ENCODE measurements around the gene SLC29A1. TPM values are rescaled to one million over a fixed set of nuclear protein-coding genes. Genes with fewer than 3 reads are reported as not detected.

SLC29A1 gene
- total RNA-seq, 1 donor from 2014 or later: 159 TPM

DNA sequence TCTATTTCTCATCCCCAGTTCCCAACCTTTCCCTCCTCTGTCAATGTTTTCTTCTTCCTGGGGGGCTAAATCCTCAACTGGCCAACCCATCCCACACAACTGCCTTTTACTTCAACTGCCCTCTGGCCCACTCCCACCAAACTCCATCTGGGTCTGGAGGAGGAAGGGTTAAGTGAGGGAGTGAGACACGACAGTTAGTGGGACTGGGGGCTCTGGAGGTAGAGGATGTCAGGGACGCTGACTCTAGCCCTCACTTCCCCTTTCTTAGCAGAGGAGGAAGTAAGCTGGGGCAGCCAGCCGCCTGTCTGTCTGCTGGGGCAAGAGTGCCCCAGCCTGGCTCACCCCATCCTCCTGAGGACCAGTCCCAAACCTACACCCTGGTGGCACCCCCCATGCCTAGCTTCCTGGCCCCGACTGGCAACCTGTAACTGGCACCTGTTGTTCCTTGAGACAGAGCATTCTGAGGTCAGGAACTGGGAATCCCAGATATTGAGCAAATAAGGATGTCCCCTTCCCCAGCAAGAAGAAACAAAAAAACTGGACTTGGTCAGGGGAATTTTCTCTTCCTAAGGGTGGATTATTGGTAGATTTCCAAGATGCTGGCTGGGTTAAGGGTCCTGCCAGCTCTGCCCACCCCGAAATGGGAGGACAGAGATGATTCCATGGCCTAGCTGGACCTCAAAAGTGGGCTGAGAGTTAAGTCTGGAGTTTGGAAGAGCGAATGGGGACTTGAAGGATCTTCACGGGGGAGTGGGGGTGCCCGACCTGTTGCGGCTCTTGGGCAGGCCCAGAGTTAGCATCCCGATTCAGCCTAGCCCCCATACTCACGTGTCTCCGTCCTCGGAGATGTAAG is 41.0 kb downstream of the SLC29A1 start:
- no peak for DNase-seq (ENCODE audit: low read depth)

DNA sequence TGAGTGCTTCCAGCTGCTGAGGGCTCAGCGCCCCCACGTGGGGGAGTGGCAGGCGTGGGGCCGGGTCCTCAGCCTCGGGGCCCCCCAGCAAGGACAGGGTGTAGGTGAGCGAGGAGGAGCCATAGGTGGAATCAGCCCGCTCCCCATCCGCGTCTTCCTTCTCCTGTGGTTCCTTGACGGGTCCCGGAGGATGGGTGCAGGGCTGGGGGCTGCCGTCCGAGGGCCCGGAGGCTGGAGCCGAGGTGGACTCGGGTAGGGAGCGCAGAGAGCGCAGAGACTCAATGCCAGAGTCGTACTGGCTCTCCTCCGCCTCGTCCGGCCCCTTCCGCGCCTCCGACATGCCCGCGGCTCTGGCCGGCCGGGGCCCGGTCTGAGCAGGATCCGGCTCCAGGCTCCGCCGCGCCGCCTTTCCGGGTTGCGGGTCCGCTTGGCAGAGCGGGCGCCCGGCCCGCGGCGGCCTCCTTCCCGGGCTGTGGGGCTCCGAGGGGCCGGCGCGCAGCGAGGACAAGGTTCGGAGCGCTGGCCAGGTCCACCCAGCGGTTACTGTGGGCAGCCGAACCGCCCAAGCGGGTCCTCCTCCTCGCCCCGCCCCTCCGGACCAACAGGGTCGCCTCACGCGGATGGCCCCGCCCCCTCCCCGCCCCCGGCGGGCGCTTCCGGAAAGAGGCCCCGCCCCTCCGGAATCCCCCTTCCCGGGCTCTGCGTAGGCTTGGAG is 41.8 kb downstream of the SLC29A1 start, which contains the start of gene NFKBIE:
Gene NFKBIE (minus strand): TSS at position 545 of the 715 bp plus-strand sequence. CDS start 205 bp downstream, at position 340.
- DNase-seq (ENCODE audit: low read depth): peak; percentile 90

DNA sequence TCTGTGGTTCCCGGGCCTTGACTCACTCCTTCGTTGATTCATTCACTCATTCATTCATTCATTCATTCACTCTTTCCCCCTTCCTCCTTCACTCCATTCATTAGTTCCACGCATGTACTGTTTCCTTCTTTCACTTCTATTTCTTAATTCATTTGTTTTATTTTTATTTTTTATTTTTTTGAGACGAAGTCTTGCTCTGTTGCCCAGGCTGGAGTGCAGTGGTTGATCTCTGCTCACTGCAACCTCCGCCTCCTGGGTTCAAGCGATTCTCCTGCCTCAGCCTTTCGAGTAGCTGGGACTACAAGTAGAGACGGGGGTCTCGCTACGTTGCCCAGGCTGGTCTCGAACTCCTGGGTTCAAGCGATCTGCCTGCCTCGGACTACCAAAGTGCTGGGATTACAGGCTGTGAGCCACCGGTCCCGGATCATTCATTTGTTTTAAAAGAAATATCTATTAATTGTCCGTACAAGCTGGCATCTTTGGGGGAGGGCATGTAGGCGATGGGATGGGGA is 42.4 kb downstream of the SLC29A1 start:
- DNase-seq (ENCODE audit: low read depth): no peak

GRCh38 chr6:44266347-44266746 is 43.0 kb downstream of the SLC29A1 start:
- no peak for DNase-seq (ENCODE audit: low read depth)

GRCh38 chr6:44267252-44267651 is 43.9 kb downstream of the SLC29A1 start:
- DNase-seq (ENCODE audit: low read depth): no peak

DNA sequence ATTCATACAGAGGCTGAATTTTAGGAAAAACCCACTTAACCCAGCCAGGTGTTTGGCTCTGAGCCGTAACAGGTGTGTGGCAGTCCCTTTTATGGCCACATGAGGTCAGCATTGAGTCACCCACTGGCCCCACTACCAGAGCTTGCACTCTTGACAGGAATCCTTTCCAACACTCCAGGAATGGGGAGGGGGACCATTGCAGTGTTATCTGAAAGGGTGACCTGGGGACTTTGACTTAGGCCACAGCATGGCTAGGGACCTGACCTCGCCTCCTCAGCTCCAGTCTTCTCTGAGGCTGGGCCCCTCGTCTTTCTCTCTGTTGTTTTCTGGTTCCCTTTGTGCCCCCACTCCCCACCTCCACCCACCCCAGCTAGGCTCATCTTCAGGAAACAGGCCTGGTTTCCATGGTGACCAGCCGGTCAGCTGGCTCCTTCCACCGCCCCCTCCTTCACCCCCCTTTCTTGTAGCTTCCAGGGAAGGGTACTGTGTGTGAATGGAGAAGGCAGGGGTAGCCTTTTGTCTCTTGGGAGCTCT is 44.8 kb downstream of the SLC29A1 start:
- DNase-seq (ENCODE audit: low read depth): peak; percentile 61

DNA sequence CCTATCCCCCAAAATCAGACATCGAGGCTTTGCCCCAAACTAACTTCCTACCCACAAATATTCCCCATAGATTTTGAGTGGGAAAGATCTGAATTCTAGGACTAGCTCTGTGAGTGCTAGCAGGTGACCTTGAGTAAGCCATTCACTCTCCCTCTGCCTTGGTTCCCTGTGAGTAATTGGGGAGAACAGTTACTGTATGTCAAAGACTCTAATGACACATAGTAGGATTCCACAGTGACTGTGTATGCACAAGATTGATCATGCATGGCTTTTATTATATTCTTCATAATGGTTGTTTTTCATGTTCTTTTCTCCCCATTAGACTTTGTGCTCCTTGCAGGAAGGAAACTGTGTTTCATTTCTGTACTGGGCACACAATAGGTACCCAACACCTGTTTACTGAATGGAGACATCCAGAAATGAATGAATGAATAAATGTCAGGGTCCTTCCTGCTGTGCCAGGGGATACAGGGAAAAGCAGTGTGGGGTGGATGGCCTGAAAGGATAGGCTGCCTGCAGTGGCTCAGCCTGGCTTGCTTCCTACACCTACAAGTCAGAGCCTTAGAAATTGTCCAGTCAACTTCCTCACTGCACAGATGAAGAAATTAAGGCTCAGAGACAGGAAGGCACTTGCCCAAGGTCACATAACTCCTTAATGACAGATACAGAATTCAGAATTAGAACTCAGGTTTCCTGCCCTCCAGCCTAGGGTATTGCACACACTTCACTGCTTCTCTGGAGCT is 46.0 kb downstream of the SLC29A1 start:
- DNase-seq (ENCODE audit: low read depth): no peak

DNA sequence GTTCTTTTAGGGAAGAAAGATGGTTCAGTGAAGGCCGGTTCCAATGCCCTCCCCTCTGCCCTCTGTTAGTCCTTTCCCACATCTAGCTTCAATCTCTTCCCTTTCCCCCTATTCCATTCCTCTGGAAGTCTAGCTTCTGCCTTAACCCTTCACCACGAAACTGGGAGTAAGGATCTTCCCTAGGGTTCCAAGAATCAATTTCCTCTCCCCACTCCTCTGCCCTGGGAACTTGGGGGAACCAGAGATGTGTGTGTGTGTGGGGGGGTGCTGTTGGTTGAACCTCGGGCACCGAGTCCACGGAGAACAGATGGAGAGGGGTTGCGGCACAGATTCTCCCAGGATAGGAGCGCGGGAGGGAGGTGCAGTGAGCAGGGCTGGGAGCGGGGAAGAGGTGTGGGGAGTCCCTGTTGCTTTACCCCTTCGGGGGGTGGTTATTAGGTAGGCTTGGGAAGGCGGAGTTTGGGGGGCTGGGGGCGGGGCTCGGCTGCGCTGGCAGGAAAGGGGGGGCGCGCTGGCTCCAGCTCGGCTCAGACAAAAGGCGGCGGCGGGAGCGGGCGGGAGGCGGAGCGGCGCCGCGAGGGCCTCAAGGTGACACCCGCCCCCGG is 46.6 kb downstream of the SLC29A1 start, which contains the start of gene TMEM151B:
Gene TMEM151B (plus strand): TSS at position 530 of the 605 bp plus-strand sequence. CDS start 293 bp downstream, outside the sequence.
- no peak for DNase-seq (ENCODE audit: low read depth)

DNA sequence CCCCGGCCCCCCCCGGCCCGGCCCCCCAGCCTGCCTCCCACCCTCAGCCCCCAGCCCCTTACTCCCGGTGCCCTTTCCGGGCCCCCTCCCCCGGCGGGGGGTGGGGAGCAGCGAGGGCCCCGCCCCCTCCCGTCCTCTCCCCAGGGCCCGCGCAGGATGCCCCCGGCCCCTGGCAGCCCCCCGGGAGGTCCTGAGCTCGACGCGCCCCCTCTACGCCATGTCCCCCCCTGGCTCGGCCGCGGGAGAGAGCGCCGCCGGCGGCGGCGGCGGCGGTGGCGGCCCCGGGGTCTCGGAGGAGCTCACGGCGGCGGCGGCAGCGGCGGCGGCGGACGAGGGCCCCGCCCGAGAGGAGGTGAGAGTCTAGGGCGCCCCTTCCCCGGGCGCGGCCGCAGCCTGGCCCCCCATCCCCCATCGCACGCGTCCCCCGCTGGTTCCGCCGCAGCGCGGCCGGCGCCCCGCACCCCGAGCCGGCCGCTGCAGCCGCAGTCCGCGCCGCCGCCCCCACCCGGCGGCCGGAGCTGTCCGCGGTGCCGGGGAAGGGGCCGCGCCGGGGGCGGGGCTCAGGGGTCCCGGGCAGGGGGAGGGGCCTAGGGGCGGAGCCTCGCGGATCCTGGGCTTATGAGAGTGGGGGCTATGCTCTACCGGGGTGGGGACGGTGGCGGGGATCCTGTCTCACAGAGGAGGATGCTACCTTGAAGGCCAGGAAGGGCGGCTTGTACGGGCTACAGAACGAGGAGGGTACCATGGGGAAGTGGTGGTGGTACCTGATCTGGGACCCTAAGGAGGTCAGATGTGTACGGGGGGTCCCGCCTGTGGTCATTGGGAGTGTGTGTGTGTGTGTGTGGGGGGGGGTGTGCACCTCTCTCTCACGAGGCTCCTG is 47.4 kb downstream of the SLC29A1 start:
- DNase-seq (ENCODE audit: low read depth): no peak

GRCh38 chr6:44271406-44271723 is 48.0 kb downstream of the SLC29A1 start:
- DNase-seq (ENCODE audit: low read depth): no peak

- DNase-seq (ENCODE audit: low read depth): no peak
Measured at GRCh38 chr6:44271914-44272313, 48.5 kb downstream of the SLC29A1 start.

GRCh38 chr6:44272529-44272928 is 49.1 kb downstream of the SLC29A1 start:
- DNase-seq (ENCODE audit: low read depth): no peak

DNA sequence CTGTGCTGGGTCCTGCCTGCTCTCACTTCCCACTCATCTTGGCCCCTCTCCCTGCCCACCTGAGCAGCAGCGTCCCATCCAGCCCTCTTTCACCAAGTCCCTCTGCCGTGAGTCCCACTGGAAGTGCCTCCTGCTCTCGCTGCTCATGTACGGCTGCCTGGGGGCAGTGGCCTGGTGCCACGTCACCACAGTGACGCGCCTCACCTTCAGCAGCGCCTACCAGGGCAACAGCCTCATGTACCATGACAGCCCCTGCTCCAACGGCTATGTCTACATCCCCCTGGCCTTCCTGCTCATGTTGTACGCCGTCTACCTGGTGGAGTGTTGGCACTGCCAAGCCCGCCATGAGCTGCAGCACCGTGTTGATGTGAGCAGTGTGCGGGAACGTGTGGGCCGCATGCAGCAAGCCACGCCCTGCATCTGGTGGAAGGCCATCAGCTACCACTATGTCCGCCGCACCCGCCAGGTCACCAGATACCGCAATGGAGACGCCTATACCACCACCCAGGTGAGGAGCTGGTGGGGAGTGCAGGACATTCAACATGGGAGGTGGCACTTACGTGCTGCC is 49.7 kb downstream of the SLC29A1 start:
- DNase-seq (ENCODE audit: low read depth): no peak

DNA sequence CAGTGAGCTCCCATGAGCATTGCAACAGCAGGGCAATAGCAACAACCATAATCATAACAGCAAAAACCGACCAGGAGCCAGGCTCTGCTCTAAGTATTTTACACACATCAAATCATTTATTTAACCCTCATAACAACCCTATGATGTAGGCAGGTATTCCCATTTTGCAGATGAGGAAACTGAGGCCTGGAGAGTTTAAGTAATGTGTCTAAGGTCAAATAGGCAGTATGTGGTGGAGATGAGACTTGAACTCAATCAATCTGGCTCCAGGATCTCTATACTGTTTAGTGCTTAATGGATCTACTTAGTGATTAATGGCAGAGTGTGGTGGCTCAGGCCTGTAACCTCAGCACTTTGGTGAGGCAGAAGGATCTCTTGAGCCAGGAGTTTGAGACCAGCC is 50.2 kb downstream of the SLC29A1 start:
- no peak for DNase-seq (ENCODE audit: low read depth)

DNA sequence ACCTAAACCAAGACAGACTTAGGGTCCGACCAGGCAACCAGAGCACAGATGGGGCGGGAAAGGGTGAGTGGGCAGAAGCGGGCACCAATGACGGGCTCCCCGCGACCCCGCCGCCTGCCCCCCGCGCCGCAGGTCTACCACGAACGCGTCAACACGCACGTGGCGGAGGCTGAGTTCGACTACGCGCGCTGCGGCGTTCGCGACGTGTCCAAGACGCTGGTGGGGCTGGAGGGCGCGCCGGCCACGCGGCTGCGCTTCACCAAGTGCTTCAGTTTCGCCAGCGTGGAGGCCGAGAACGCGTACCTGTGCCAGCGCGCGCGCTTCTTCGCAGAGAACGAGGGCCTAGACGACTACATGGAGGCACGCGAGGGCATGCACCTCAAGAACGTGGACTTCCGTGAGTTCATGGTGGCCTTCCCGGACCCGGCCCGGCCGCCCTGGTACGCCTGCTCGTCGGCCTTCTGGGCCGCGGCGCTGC is 51.9 kb downstream of the SLC29A1 start:
- no peak for DNase-seq (ENCODE audit: low read depth)

DNA sequence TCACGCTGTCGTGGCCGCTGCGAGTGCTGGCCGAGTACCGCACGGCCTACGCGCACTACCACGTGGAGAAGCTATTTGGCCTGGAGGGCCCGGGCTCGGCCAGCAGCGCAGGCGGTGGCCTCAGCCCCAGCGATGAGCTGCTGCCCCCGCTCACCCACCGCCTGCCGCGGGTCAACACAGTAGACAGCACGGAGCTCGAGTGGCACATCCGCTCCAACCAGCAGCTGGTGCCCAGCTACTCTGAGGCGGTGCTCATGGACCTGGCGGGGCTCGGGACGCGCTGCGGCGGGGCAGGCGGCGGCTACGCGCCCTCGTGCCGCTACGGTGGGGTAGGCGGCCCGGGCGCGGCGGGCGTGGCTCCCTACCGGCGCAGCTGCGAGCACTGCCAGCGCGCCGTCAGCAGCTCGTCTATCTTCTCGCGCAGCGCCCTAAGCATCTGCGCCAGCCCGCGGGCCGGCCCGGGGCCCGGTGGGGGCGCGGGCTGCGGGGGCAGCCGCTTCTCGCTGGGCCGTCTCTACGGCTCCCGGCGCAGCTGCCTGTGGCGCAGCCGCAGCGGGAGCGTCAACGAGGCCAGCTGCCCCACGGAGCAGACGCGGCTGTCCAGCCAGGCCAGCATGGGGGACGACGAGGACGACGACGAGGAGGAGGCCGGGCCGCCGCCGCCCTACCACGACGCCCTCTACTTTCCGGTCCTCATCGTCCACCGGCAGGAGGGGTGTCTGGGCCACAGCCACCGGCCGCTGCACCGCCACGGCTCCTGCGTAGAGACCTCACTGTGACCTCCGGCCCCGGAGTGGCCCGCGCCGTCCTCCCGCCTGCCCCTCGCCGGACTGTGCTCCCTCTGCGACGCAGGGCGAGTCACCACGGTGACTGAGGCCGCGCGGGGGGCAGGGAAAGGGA is 52.6 kb downstream of the SLC29A1 start:
- peak; percentile 59 for DNase-seq (ENCODE audit: low read depth)

DNA sequence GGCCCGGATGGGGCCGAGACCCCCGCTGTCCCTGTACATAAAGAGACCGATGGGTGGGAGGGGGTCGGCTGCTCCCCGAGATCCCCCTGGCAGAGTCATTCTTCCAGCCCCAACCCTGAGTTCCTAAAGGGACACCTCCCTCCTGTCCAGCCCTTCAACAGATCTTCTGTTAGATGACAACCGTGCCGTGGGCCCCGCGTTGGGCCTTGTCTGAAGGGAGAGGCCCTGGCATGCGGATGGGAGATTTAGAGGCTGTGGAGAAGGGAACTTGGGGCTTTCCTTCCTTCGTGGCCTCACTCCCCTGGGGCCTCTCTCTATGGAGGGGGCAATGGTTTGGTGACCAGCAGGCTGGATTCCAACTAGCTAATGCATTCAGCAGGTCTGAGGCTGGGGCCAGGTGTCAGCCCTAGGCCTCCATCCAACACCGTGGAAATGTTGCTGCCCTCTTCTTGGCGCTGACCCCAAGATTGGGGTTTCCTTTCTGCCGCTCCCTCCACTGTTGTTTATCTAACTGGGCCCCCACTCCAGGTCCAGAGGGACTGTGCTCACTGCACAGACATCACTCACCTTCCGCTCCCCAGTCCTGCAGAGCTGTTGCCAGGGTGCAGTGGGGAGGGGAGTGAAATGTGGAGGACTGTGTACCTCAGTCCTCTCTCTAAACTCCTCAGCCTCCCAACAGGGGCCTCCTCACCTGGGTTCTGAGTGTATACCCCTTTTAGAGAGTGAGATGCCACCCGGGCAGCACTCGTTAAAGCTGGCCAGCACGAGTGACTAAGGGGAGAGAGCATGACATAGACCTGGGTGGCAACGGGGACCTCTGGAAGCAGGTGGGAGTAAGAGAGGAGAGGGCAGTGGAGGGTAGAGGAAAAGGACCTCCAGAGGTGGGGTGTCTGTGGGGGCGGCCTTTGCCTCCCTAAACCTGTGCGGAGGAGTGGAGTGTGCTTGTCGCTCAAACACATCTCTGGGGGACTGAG is 53.6 kb downstream of the SLC29A1 start:
- no peak for DNase-seq (ENCODE audit: low read depth)
